K562 (cell line): Measurements from ENCODE around the gene SLC6A6.

Experiments used
- ELF2 ChIP-seq: fragments of 250-450 bp; sonication (Bioruptor Pico); IDR thresholded peaks from 2 replicates; pipeline ENCODE4 v1.5.0; 2021; ENCODE audit warnings: mild to moderate bottlenecking
- KDM5B ChIP-seq: fragments of 200-600 bp; sonication (generic); IDR thresholded peaks from 2 replicates; pipeline ENCODE4 v1.6.1; 2012; ENCODE audit warnings: low read depth, mild to moderate bottlenecking, moderate library complexity, low read length, control low read depth, inconsistent platforms; ENCODE audit not compliant: insufficient replicate concordance
- TCF7 ChIP-seq: sonication (generic); IDR thresholded peaks from 2 replicates; pipeline ENCODE4 v1.6.1; 2016; ENCODE audit warnings: antibody characterized with exemption, borderline replicate concordance
- ZFX ChIP-seq: sonication (generic); formaldehyde crosslinking; IDR thresholded peaks from 2 replicates; pipeline ENCODE4 v1.8.0; 2022; ENCODE audit warnings: mild to moderate bottlenecking, missing genetic modification reagents, moderate library complexity
- ZNF274 ChIP-seq: IDR thresholded peaks from 2 replicates; pipeline ENCODE4 v1.6.1; 2011; ENCODE audit warnings: low read depth, mild to moderate bottlenecking, low read length, moderate library complexity, borderline replicate concordance
- ZNF76 ChIP-seq: fragments of 250-450 bp; sonication (Bioruptor Pico); IDR thresholded peaks from 2 replicates; pipeline ENCODE4 v1.4.0; 2020; ENCODE audit warnings: mild to moderate bottlenecking, moderate library complexity, borderline replicate concordance
- TF ChIP-seq, protein P1 (sequence below): fragments of 250-450 bp; sonication (Bioruptor Pico); IDR thresholded peaks from 2 replicates; pipeline ENCODE4 v1.5.0; 2022; ENCODE audit warnings: mild to moderate bottlenecking
- TF ChIP-seq, protein P2 (sequence below): sonication (generic); formaldehyde crosslinking; IDR thresholded peaks from 2 replicates; pipeline ENCODE4 v1.4.0; 2020; ENCODE audit warnings: mild to moderate bottlenecking, missing genetic modification reagents
- TF ChIP-seq, protein P3 (sequence below), 3 experiments: IDR thresholded peaks in 2 of 3; conservative IDR thresholded peaks in 1 of 3; 2 replicates each; pipeline ENCODE4 v1.5.1; 2011 to 2012; ENCODE audit warnings: low read length in 3 of 3, mild to moderate bottlenecking in 3 of 3, control low read depth in 2 of 3, improper control_type of control experiment in 1 of 3, inconsistent platforms in 1 of 3, low read depth in 1 of 3, mixed read lengths in 1 of 3, moderate library complexity in 1 of 3; ENCODE audit not compliant: insufficient read depth in 2 of 3
- TF ChIP-seq, protein P4 (sequence below): IDR thresholded peaks from 3 replicates; pipeline ENCODE4 v1.6.1; 2011; ENCODE audit warnings: borderline replicate concordance, mild to moderate bottlenecking; ENCODE audit not compliant: insufficient read length, insufficient read depth
- TF ChIP-seq, protein P5 (sequence below): sonication (generic); formaldehyde crosslinking; IDR thresholded peaks from 2 replicates; pipeline ENCODE4 v1.8.0; 2022; ENCODE audit warnings: missing genetic modification reagents, mild to moderate bottlenecking, borderline replicate concordance

DNA sequence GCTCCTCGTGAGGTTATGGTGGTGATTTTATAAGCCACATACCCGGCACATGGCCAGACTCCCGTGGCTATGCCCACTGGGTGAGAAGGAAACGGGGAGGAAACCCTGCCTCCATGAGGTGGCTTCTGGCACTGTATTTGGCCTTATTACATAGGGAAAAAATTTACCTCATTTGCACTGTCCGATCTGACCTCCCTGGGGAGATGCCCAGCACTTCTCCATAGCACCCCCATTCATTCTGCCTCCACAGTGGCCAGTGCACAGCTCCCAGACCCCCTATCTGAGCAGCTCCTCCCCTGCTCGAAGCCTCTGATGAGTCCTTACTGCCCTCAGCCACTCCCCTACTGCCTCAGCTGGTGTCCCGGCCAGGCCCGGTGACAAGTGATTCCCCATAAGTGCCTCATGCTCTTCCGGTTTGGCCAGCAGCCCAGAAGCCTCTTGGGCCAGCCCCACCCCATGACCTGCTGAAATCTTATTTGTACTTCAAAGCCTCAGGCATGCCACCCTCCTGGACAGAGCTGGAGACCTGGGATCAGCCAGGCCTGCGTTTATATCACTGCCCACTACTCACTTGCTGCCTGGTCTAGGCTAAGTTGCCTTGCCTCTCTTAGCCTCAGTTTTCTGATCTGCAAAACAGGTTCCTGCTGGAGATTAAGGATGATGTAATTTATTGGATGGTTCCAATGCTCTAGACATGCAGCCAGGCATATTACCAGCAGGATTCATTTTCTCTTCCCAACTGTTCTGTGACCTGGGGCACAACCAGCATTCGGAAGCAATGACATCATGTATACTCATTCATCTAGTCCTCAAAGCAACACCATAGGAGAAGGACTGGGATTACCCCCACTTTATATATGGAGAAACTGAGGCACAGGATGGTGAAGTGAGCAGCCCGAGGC lies 30.6 kb upstream of the SLC6A6 start:
- TF ChIP-seq ELF2 (CRISPR knock-in tag) (peak; percentile 5; the same call in 1 of the 2 replicates), ZNF76 (CRISPR knock-in tag) (no peak), TCF7 (0 out of 2 replicates have a peak, but pooled peaks have one; percentile 65), KDM5B (no peak), ZFX (CRISPR knock-in tag) (no peak), ZNF274 (no peak)
- TF ChIP-seq, protein P1, sequence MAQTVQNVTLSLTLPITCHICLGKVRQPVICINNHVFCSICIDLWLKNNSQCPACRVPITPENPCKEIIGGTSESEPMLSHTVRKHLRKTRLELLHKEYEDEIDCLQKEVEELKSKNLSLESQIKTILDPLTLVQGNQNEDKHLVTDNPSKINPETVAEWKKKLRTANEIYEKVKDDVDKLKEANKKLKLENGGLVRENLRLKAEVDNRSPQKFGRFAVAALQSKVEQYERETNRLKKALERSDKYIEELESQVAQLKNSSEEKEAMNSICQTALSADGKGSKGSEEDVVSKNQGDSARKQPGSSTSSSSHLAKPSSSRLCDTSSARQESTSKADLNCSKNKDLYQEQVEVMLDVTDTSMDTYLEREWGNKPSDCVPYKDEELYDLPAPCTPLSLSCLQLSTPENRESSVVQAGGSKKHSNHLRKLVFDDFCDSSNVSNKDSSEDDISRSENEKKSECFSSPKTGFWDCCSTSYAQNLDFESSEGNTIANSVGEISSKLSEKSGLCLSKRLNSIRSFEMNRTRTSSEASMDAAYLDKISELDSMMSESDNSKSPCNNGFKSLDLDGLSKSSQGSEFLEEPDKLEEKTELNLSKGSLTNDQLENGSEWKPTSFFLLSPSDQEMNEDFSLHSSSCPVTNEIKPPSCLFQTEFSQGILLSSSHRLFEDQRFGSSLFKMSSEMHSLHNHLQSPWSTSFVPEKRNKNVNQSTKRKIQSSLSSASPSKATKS = no peak
- TF ChIP-seq, protein P2, sequence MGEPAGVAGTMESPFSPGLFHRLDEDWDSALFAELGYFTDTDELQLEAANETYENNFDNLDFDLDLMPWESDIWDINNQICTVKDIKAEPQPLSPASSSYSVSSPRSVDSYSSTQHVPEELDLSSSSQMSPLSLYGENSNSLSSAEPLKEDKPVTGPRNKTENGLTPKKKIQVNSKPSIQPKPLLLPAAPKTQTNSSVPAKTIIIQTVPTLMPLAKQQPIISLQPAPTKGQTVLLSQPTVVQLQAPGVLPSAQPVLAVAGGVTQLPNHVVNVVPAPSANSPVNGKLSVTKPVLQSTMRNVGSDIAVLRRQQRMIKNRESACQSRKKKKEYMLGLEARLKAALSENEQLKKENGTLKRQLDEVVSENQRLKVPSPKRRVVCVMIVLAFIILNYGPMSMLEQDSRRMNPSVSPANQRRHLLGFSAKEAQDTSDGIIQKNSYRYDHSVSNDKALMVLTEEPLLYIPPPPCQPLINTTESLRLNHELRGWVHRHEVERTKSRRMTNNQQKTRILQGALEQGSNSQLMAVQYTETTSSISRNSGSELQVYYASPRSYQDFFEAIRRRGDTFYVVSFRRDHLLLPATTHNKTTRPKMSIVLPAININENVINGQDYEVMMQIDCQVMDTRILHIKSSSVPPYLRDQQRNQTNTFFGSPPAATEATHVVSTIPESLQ (CRISPR knock-in tag) = 0 out of 2 replicates have a peak, but pooled peaks have one; percentile 50
- TF ChIP-seq, protein P3, sequence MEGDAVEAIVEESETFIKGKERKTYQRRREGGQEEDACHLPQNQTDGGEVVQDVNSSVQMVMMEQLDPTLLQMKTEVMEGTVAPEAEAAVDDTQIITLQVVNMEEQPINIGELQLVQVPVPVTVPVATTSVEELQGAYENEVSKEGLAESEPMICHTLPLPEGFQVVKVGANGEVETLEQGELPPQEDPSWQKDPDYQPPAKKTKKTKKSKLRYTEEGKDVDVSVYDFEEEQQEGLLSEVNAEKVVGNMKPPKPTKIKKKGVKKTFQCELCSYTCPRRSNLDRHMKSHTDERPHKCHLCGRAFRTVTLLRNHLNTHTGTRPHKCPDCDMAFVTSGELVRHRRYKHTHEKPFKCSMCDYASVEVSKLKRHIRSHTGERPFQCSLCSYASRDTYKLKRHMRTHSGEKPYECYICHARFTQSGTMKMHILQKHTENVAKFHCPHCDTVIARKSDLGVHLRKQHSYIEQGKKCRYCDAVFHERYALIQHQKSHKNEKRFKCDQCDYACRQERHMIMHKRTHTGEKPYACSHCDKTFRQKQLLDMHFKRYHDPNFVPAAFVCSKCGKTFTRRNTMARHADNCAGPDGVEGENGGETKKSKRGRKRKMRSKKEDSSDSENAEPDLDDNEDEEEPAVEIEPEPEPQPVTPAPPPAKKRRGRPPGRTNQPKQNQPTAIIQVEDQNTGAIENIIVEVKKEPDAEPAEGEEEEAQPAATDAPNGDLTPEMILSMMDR (IDR thresholded peaks at IDR 0.05 in 2 of 3, conservative IDR thresholded peaks at IDR 0.05 in 1 of 3; ENCODE audit: insufficient read depth in 2 of 3, low read depth in 1 of 3, low read length in 3 of 3) = peak; percentile 13 to 44 (median 16); a peak in 3 of 6 replicates
- TF ChIP-seq, protein P4, sequence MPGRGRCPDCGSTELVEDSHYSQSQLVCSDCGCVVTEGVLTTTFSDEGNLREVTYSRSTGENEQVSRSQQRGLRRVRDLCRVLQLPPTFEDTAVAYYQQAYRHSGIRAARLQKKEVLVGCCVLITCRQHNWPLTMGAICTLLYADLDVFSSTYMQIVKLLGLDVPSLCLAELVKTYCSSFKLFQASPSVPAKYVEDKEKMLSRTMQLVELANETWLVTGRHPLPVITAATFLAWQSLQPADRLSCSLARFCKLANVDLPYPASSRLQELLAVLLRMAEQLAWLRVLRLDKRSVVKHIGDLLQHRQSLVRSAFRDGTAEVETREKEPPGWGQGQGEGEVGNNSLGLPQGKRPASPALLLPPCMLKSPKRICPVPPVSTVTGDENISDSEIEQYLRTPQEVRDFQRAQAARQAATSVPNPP = no peak
- TF ChIP-seq, protein P5, sequence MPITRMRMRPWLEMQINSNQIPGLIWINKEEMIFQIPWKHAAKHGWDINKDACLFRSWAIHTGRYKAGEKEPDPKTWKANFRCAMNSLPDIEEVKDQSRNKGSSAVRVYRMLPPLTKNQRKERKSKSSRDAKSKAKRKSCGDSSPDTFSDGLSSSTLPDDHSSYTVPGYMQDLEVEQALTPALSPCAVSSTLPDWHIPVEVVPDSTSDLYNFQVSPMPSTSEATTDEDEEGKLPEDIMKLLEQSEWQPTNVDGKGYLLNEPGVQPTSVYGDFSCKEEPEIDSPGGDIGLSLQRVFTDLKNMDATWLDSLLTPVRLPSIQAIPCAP = no peak
